Mesenchymal stem cell (in vitro differentiated cells and primary cell): ENCODE data around the gene BGLAP.

Source experiments
- DNase-seq: peaks from one replicate; pipeline ENCODE4 v3.0.0-alpha.2; 2013
- H2AFZ ChIP-seq: one replicate; pipeline ENCODE4 v1.6.1; 2013; ENCODE audit warnings: low read depth, mild to moderate bottlenecking, control low read depth, inconsistent platforms, low read length, moderate library complexity
- H2AK5ac ChIP-seq: 2 replicates; pipeline ENCODE4 v1.6.1; 2013; ENCODE audit warnings: low read length, moderate library complexity, mild to moderate bottlenecking, inconsistent platforms; ENCODE audit not compliant: severe bottlenecking
- H2BK120ac ChIP-seq: one replicate; pipeline ENCODE4 v1.6.1; 2013; ENCODE audit warnings: low read depth, mild to moderate bottlenecking, inconsistent platforms, low read length, moderate library complexity
- H2BK12ac ChIP-seq, 2 experiments: one replicate each; pipeline ENCODE4 v1.6.1; 2013; ENCODE audit warnings: inconsistent platforms in 2 of 2, low read length in 2 of 2, mild to moderate bottlenecking in 2 of 2, moderate library complexity in 2 of 2, control low read depth in 1 of 2
- H2BK15ac ChIP-seq: one replicate; pipeline ENCODE4 v1.6.1; 2013; ENCODE audit warnings: mild to moderate bottlenecking, low read depth, inconsistent platforms; ENCODE audit not compliant: poor library complexity, severe bottlenecking
- H2BK5ac ChIP-seq: 2 replicates; pipeline ENCODE4 v1.6.1; 2013; ENCODE audit warnings: low read depth, mild to moderate bottlenecking, low read length, control low read depth, inconsistent platforms; ENCODE audit not compliant: poor library complexity, severe bottlenecking
- H3K14ac ChIP-seq, 2 experiments: one replicate each; pipeline ENCODE4 v1.6.1; 2013; ENCODE audit warnings: inconsistent platforms in 2 of 2, low read length in 2 of 2, control low read depth in 1 of 2, mild to moderate bottlenecking in 1 of 2, moderate library complexity in 1 of 2
- H3K18ac ChIP-seq, 2 experiments: one replicate each; pipeline ENCODE4 v1.6.1; 2013; ENCODE audit warnings: inconsistent platforms in 2 of 2, low read length in 2 of 2, control low read depth in 1 of 2, low read depth in 1 of 2, mild to moderate bottlenecking in 1 of 2
- H3K23ac ChIP-seq, 2 experiments: one replicate each; pipeline ENCODE4 v1.6.1; 2013; ENCODE audit warnings: inconsistent platforms in 2 of 2, low read length in 2 of 2, mild to moderate bottlenecking in 2 of 2, moderate library complexity in 2 of 2, control low read depth in 1 of 2
- H3K27ac ChIP-seq: 2 replicates; pipeline ENCODE4 v1.5.1; 2013; ENCODE audit warnings: mild to moderate bottlenecking, moderate library complexity, low read length, control low read depth, inconsistent platforms; ENCODE audit not compliant: poor library complexity, severe bottlenecking
- H3K27me3 ChIP-seq, 2 experiments: 2 replicates each; pipeline versions ENCODE4 v1.6.1 to v1.7.0; 2013; ENCODE audit warnings: low read length in 2 of 2, mild to moderate bottlenecking in 2 of 2, moderate library complexity in 2 of 2, control low read depth in 1 of 2, inconsistent platforms in 1 of 2; ENCODE audit not compliant: control insufficient read depth in 1 of 2, insufficient read depth in 1 of 2
- H3K36me3 ChIP-seq, 2 experiments: 2 replicates each; pipeline versions ENCODE4 v1.6.1 to v1.7.0; 2013; ENCODE audit warnings: low read length in 2 of 2, control low read depth in 1 of 2, inconsistent platforms in 1 of 2, low read depth in 1 of 2, mild to moderate bottlenecking in 1 of 2; ENCODE audit not compliant: insufficient read depth in 2 of 2, control insufficient read depth in 1 of 2
- H3K4ac ChIP-seq, 2 experiments: one replicate each; pipeline ENCODE4 v1.6.1; 2013; ENCODE audit warnings: inconsistent platforms in 2 of 2, low read length in 2 of 2, mild to moderate bottlenecking in 2 of 2, moderate library complexity in 2 of 2, control low read depth in 1 of 2, low read depth in 1 of 2
- H3K4me1 ChIP-seq: 2 replicates; pipeline ENCODE4 v1.6.1; 2013; ENCODE audit warnings: low read depth, low read length, control low read depth; ENCODE audit not compliant: control insufficient read depth, insufficient read depth
- H3K4me2 ChIP-seq: 2 replicates; pipeline ENCODE4 v1.6.1; 2013; ENCODE audit warnings: low read length, mild to moderate bottlenecking, inconsistent platforms; ENCODE audit not compliant: poor library complexity, severe bottlenecking
- H3K4me3 ChIP-seq, 2 experiments: 2 replicates each; pipeline versions ENCODE4 v1.5.1 to v1.7.0; 2013; ENCODE audit warnings: low read length in 2 of 2, mild to moderate bottlenecking in 2 of 2, control low read depth in 1 of 2, low read depth in 1 of 2; ENCODE audit not compliant: insufficient read depth in 1 of 2
- H3K79me1 ChIP-seq: replicated peaks from 2 replicates; pipeline ENCODE4 v1.6.1; 2013; ENCODE audit warnings: mild to moderate bottlenecking, control low read depth, low read length, inconsistent platforms; ENCODE audit not compliant: poor library complexity, severe bottlenecking
- H3K9ac ChIP-seq: 2 replicates; pipeline ENCODE4 v1.7.0; 2013; ENCODE audit warnings: mild to moderate bottlenecking, low read length, moderate library complexity
- H3K9me3 ChIP-seq: 2 replicates; pipeline ENCODE4 v1.7.0; 2013; ENCODE audit warnings: mild to moderate bottlenecking, low read length; ENCODE audit not compliant: control insufficient read depth
- H4K8ac ChIP-seq: one replicate; pipeline ENCODE4 v1.6.1; 2013; ENCODE audit warnings: inconsistent platforms, mild to moderate bottlenecking, low read length, moderate library complexity
- H4K91ac ChIP-seq: one replicate; pipeline ENCODE4 v1.6.1; 2013; ENCODE audit warnings: mild to moderate bottlenecking, low read length, inconsistent platforms
- WGBS: methylation state at CpG from one replicate; pipeline ENCODE4 v1.1.7; 2013; ENCODE audit warnings: mixed read lengths; 5-methylcytosine and 5-hydroxymethylcytosine counted together

Gene BGLAP

GRCh38 chr1:156244126-156244525 is 2.1 kb downstream of the BGLAP start:
- H2BK120ac ChIP-seq: no peak overlapping the region
- H3K4ac ChIP-seq: no peak overlapping the region
- H3K27me3 ChIP-seq: peaks cover 0 to 30% of the 10 kb centered on the region in 2 experiments
- no peak overlapping the region for H2AFZ ChIP-seq
- H4K91ac ChIP-seq: no peak overlapping the region
- no peak overlapping the region for H3K9ac ChIP-seq
- H2BK5ac ChIP-seq: no peak overlapping the region
- H3K23ac ChIP-seq: no peak overlapping the region
- peaks cover 9 to 52% of the 10 kb centered on the region in 2 experiments for H3K36me3 ChIP-seq
- no peak overlapping the region for H3K4me2 ChIP-seq
- H3K14ac ChIP-seq: no peak overlapping the region
- H3K27ac ChIP-seq: no peak overlapping the region
- no peak overlapping the region for H2BK12ac ChIP-seq
- H3K18ac ChIP-seq: no peak overlapping the region
- H3K4me1 ChIP-seq: peaks cover 21% of the 10 kb centered on the region
- DNase-seq: no peak
- no peak overlapping the region for H2BK15ac ChIP-seq
- no peaks in the 10 kb centered on the region for H3K9me3 ChIP-seq
- H3K79me1 ChIP-seq: no peaks in the 10 kb centered on the region
- no peak overlapping the region for H4K8ac ChIP-seq
- 96% methylated on average over 2 of the region's 2 CpGs for WGBS
- H2AK5ac ChIP-seq: no peak overlapping the region
- H3K4me3 ChIP-seq: no peak overlapping the region

DNA sequence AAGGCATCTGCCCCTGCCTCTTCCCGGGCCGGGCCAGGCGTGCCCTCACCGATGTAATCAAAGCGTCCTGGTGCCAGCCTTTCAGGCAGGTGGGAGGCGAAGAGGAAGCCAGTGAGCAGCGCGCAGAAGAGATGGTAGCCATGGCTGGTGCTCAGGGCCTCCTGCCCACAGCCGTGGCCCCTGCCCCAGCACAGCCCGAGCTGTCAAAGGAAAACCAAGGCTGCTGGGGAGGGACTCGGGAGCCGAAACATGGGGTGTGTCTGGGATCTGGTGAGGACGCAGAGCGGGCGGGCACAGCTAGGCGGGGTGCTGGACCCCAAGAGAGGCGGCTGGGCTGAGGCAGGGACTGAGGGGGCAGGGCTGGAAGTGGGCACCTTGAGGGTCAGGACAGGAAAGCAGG is 2.7 kb downstream of the BGLAP start:
- 95% methylated on average over 17 of the region's 17 CpGs for WGBS
- no peak overlapping the region for H2BK120ac ChIP-seq
- no peak overlapping the region for H2AK5ac ChIP-seq
- H3K18ac ChIP-seq: no peak overlapping the region
- H3K27ac ChIP-seq: no peak overlapping the region
- H3K4me1 ChIP-seq: peaks cover 21% of the 10 kb centered on the region
- DNase-seq: no peak
- H4K8ac ChIP-seq: no peak overlapping the region
- no peak overlapping the region for H3K4me2 ChIP-seq
- H3K27me3 ChIP-seq: peaks cover 0 to 30% of the 10 kb centered on the region in 2 experiments
- H3K4ac ChIP-seq: no peak overlapping the region
- H3K9me3 ChIP-seq: no peaks in the 10 kb centered on the region
- no peak overlapping the region for H3K23ac ChIP-seq
- H2BK12ac ChIP-seq: no peak overlapping the region
- no peak overlapping the region for H3K14ac ChIP-seq
- no peak overlapping the region for H2BK5ac ChIP-seq
- peaks cover 10 to 52% of the 10 kb centered on the region in 2 experiments for H3K36me3 ChIP-seq
- no peaks in the 10 kb centered on the region for H3K79me1 ChIP-seq
- H2BK15ac ChIP-seq: no peak overlapping the region
- H4K91ac ChIP-seq: no peak overlapping the region
- H3K9ac ChIP-seq: no peak overlapping the region
- no peak overlapping the region for H3K4me3 ChIP-seq
- H2AFZ ChIP-seq: no peak overlapping the region

- Histone ChIP-seq H4K8ac (no peak overlapping the region), H3K4me1 (peaks cover 21% of the 10 kb centered on the region), H2AK5ac (no peak overlapping the region), H2BK5ac (no peak overlapping the region), H3K27me3 (peaks cover 0 to 30% of the 10 kb centered on the region in 2 experiments), H3K4me3 (peak overlapping the region in 1 of 2 experiments; percentile 48), H3K4me2 (no peak overlapping the region), H3K14ac (no peak overlapping the region), H3K9ac (no peak overlapping the region), H2AFZ (no peak overlapping the region), H2BK12ac (no peak overlapping the region), H3K23ac (no peak overlapping the region), H3K9me3 (no peaks in the 10 kb centered on the region), H3K18ac (no peak overlapping the region), H3K4ac (no peak overlapping the region), H4K91ac (no peak overlapping the region), H3K36me3 (peaks cover 19 to 57% of the 10 kb centered on the region in 2 experiments), H2BK120ac (no peak overlapping the region), H2BK15ac (no peak overlapping the region), H3K79me1 (no peaks in the 10 kb centered on the region), H3K27ac (no peak overlapping the region)
- WGBS: 90% methylated on average over 67 of the region's 69 CpGs
- DNase-seq: no peak
Observed at GRCh38 chr1:156245451-156246232, 3.7 kb downstream of the BGLAP start.

DNA sequence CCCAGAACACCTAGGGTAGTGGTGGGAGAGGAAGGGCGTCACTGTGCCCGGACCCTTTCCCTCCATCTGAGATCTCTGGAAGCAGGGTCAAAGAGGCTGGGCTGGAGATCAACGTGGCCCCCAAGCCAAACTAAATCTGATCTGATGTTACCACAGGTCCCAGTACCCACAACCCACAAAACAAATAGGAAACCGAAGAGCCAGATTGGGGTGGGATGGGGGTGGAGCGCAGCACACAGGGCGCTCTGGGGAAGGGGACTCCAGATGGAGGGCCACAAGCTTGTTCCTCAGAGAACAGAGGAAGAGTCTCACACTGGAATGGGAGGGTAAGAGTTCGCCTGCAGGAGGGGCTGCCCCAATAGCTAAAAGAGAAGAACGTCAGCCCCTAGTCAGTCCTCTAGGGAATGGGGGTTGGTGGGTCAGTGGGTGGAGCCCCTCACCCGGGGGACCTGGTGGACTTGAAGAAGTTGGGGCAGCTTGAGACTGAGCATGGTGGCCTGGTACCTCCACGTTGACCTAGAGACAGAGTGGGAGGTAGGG is 4.3 kb downstream of the BGLAP start:
- Histone ChIP-seq H2BK5ac (no peak overlapping the region), H3K9me3 (no peaks in the 10 kb centered on the region), H3K36me3 (peaks cover 26 to 60% of the 10 kb centered on the region in 2 experiments), H2AK5ac (no peak overlapping the region), H2BK12ac (no peak overlapping the region), H3K4me2 (no peak overlapping the region), H4K8ac (no peak overlapping the region), H3K4me1 (peaks cover 14% of the 10 kb centered on the region), H2BK120ac (no peak overlapping the region), H3K18ac (no peak overlapping the region), H3K27me3 (peaks cover 0 to 30% of the 10 kb centered on the region in 2 experiments), H3K9ac (no peak overlapping the region), H2BK15ac (no peak overlapping the region), H3K14ac (no peak overlapping the region), H3K4me3 (peak overlapping the region in 1 of 2 experiments; percentile 48), H4K91ac (no peak overlapping the region), H3K23ac (no peak overlapping the region), H3K4ac (no peak overlapping the region), H2AFZ (no peak overlapping the region), H3K79me1 (no peaks in the 10 kb centered on the region), H3K27ac (no peak overlapping the region)
- 76% methylated on average over 7 of the region's 10 CpGs for WGBS
- no peak for DNase-seq
